Gastrocnemius medialis (tissue), 4 donors: ENCODE measurements around the gene USP6NL. TPM values are rescaled to one million over a fixed set of nuclear protein-coding genes. Genes with fewer than 3 reads are reported as not detected.

Source experiments
- ATAC-seq, 2 donors: fragments of 150-250 bp; one replicate each; pipeline ENCODE4 v1.9.1; 2016
- DNase-seq, 2 donors: peaks; one replicate each; pipeline ENCODE4 v3.0.0-alpha.2; 2019
- H3K27ac ChIP-seq, 4 donors: fragments of 200-600 bp; sonication (generic); 1 replicate in 1 of 4; 2 replicates in 3 of 4; pipeline ENCODE4 v1.5.1; 2016 to 2018; ENCODE audit warnings: mild to moderate bottlenecking in 2 of 4, moderate library complexity in 1 of 4
- H3K27me3 ChIP-seq, 3 donors: fragments of 200-600 bp; sonication (generic) in 2 of 3; 1 replicate in 1 of 3; 2 replicates in 2 of 3; pipeline versions ENCODE4 v1.5.1 to v1.6.0; 2016 to 2019; ENCODE audit warnings: mild to moderate bottlenecking in 1 of 3, moderate library complexity in 1 of 3
- H3K36me3 ChIP-seq, 2 donors: fragments of 200-600 bp; sonication (generic) in 1 of 2; one replicate each; pipeline ENCODE4 v1.5.1; 2017 to 2018
- H3K4me1 ChIP-seq, 2 donors: fragments of 200-600 bp; sonication (generic) in 1 of 2; one replicate each; pipeline ENCODE4 v1.5.1; 2016 to 2017; ENCODE audit warnings: mild to moderate bottlenecking in 2 of 2
- H3K4me3 ChIP-seq, 4 donors: fragments of 200-600 bp; sonication (generic) in 3 of 4; 1 replicate in 1 of 4; 2 replicates in 3 of 4; pipeline ENCODE4 v1.5.1; 2016 to 2019; ENCODE audit warnings: mild to moderate bottlenecking in 2 of 4
- H3K9me3 ChIP-seq, 3 donors: fragments of 200-600 bp; sonication (generic) in 2 of 3; 1 replicate in 1 of 3; 2 replicates in 2 of 3; pipeline ENCODE4 v1.5.1; 2016 to 2019
- POLR2A ChIP-seq, 2 donors: fragments of 450-650 bp; IDR thresholded peaks; one replicate each; pipeline ENCODE4 v1.6.1; 2017; ENCODE audit warnings: antibody characterized with exemption in 2 of 2, mild to moderate bottlenecking in 2 of 2, moderate library complexity in 2 of 2
- in situ Hi-C, 4 donors: fragments of 200-750 bp; cut with MboI; loops; one replicate each; pipeline versions ENCODE4 v1.15.0 to v1.8.0; 2017; ENCODE audit warnings: low sequenced_read_pairs in 4 of 4
- intact Hi-C: fragments of 100-400 bp; cut with DNase I; formaldehyde crosslinking; loops from one replicate; pipeline ENCODE4 v1.15.1; 2023; ENCODE audit warnings: low total_unique reads
- total RNA-seq, 4 donors: library from RNA; depleted of rRNA; stranded (reverse); fragments of >200 nt; gene quantifications; one replicate each; pipeline versions ENCODE4 v1.1.0 to v1.2.3, GENCODE V29; 2016
- TF ChIP-seq, protein P1 (sequence below), 5 experiments: fragments of 450-650 bp in 3 of 5; fragments of 200-600 bp in 2 of 5; sonication (generic) in 2 of 5; IDR thresholded peaks in 4 of 5; conservative IDR thresholded peaks in 1 of 5; 1 replicate in 4 of 5; 2 replicates in 1 of 5; pipeline ENCODE4 v1.5.1; 2016 to 2019; ENCODE audit warnings: antibody characterized with exemption in 5 of 5, mild to moderate bottlenecking in 3 of 5, moderate library complexity in 3 of 5

Gene USP6NL
- total RNA-seq, 4 donors from 2014 or later: 5.6 to 6.2 (median 5.9) TPM

DNA sequence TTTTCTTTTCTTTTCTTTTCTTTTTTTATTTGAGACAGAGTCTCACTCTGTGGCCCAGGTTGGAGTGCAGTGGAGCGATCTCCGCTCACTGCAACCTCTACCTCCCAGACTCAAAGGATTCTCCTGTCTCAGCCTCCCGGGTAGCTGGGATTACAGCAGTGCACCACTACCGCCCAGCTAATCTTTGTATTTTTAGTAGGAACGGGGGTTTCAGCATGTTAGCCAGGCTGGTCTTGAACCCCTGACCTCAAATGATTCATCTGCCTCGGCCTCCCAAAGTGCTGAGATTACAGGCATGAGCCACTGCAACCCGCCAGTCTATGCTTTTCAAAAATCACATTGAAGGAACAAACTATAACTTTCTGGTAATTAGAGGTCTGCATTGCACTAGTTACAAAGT lies 2.4 kb downstream of the USP6NL start:
- DNase-seq (no peak), ATAC-seq (no peak)
- Histone ChIP-seq H3K9me3 (no peaks in the 10 kb centered on the region), H3K4me1 (peaks cover 9 to 11% of the 10 kb centered on the region in 2 donors), H3K27me3 (no peaks in the 10 kb centered on the region), H3K4me3 (no peak overlapping the region), H3K36me3 (no peaks in the 10 kb centered on the region), H3K27ac (no peak overlapping the region)
- TF ChIP-seq, protein P1, sequence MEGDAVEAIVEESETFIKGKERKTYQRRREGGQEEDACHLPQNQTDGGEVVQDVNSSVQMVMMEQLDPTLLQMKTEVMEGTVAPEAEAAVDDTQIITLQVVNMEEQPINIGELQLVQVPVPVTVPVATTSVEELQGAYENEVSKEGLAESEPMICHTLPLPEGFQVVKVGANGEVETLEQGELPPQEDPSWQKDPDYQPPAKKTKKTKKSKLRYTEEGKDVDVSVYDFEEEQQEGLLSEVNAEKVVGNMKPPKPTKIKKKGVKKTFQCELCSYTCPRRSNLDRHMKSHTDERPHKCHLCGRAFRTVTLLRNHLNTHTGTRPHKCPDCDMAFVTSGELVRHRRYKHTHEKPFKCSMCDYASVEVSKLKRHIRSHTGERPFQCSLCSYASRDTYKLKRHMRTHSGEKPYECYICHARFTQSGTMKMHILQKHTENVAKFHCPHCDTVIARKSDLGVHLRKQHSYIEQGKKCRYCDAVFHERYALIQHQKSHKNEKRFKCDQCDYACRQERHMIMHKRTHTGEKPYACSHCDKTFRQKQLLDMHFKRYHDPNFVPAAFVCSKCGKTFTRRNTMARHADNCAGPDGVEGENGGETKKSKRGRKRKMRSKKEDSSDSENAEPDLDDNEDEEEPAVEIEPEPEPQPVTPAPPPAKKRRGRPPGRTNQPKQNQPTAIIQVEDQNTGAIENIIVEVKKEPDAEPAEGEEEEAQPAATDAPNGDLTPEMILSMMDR (IDR thresholded peaks at IDR 0.05 in 4 of 5, conservative IDR thresholded peaks at IDR 0.05 in 1 of 5): no peak
- TF ChIP-seq POLR2A (IDR thresholded peaks at IDR 0.05): no peak
- intact Hi-C loops: no loop called here
- in situ Hi-C loops: loop anchor here in 1 of 4 donors (10.0 kb wide), 1 partner anchor 84 kb away; no protein-coding TSS in a partner anchor

DNA sequence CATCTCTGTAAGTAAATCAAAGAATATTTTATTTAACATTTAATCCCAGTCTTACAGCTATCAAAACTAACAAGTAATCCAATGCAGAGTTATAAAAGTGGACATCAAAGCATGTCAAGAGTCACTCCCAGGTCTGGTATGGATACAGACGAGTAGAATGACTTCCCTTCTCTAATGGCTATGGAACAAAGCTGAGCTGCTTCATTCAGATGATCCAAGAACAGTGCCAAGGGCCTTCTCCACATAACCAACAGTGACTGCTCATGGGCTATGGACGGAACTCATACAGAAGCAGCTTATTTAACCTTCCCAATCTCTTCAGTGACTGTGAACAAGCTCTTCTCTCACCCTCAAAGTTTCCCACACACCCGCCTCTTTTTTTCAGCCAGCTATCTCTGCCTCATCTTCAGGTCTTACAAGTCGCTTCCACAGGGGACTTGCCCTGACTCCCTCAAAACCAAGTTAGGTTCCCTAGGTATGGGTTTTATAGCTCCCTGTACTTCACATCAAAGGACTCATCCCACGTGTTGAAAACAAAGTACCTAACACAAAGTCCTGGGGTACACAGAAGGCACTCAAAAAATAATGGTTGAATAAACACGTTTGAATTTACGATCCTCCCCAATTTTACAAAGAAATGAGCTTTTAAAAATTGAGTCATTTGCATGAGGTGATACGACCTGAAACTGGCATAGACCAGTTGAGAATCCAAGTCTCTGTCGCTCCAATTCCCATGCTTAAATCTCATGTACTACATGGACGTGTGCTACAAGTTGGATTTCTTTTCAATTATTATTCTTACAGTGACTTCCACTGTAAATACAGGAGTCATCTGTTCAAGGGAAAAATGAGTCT lies 3.1 kb downstream of the USP6NL start:
- no peak for ATAC-seq
- no peaks in the 10 kb centered on the region for H3K27me3 ChIP-seq
- no peak overlapping the region for H3K27ac ChIP-seq
- peaks cover 9 to 11% of the 10 kb centered on the region in 2 donors for H3K4me1 ChIP-seq
- H3K4me3 ChIP-seq: no peak overlapping the region
- intact Hi-C loops (no loop called here), in situ Hi-C loops (loop anchor here in 1 of 4 donors (10.0 kb wide), 1 partner anchor 84 kb away; no protein-coding TSS in a partner anchor)
- H3K9me3 ChIP-seq: no peaks in the 10 kb centered on the region
- no peaks in the 10 kb centered on the region for H3K36me3 ChIP-seq
- no peak for DNase-seq
- TF ChIP-seq POLR2A (IDR thresholded peaks at IDR 0.05): no peak
- TF ChIP-seq, protein P1 (IDR thresholded peaks at IDR 0.05 in 4 of 5, conservative IDR thresholded peaks at IDR 0.05 in 1 of 5): no peak

DNA sequence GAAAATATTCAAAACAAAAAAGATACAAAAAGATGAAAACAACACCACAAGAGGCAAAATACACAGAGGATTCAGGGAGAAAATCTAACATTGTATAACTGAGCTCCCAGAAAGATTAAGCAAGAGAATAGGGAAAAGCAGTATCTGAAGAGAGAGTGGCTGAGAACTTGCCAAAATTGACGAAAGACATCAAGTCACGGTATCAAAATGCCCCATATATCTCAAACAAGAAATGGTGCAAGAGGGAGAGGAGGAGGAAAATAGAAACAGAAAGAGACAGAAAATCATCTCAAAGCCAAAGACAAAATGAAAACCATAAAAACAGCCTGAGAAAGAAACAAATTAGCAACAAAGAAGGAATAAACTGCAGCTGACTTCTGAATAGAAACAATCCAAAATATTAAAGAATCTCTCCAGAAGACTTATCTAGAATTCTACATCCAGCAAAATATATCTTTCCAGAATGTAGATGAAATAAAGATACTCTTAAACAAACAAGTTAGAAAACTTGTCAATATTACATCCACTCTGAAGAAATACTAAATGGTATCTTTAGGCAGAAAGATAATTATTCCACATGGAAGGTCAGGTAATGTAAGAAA lies 5.5 kb downstream of the USP6NL start:
- ATAC-seq (no peak), DNase-seq (no peak)
- H3K27me3 ChIP-seq: no peaks in the 10 kb centered on the region
- no peak for TF ChIP-seq POLR2A (IDR thresholded peaks at IDR 0.05)
- TF ChIP-seq, protein P1 (IDR thresholded peaks at IDR 0.05 in 4 of 5, conservative IDR thresholded peaks at IDR 0.05 in 1 of 5): no peak
- in situ Hi-C loops (loop anchor here in 1 of 4 donors (10.0 kb wide), 1 partner anchor 81 kb away; no protein-coding TSS in a partner anchor), intact Hi-C loops (no loop called here)
- no peak overlapping the region for H3K4me3 ChIP-seq
- no peak overlapping the region for H3K27ac ChIP-seq
- no peaks in the 10 kb centered on the region for H3K9me3 ChIP-seq
- peaks cover 6 to 11% of the 10 kb centered on the region in 2 donors for H3K4me1 ChIP-seq
- H3K36me3 ChIP-seq: no peaks in the 10 kb centered on the region

DNA sequence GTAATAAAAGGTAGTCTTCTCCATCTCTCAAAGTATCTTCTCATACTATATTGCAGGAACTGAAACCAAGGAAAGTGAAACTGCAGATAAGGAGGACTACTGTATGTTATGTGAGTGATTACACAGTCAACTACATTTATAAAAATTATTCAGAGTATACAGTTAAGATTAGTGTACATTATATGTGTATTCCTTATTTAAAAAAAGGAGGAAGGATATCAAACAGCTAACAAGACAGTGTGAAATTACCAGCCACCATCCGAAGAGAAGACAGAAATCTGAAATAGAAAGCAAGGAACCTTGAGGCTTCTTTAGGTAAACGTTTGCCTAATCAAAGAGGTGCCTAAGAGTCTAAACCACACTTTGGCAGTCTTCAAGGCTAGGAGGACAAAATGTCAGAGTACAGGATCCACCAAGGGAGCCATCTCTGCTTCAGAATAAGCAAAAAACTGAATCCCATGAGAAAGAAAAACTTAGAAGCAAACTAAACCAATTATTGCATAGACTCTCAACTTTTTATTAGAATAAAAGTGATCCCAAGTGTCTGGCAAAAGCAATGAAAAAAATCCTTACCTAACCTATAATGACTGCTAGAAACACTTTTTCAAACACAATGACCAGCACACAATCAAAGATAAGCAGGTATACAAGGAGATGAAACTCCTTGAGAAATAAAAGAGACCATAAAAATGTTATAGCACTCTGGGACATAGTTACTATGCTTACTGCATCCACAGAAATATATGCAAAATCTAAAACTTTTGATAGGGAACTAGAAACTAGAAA lies 6.4 kb downstream of the USP6NL start:
- Histone ChIP-seq H3K4me1 (peaks cover under 1 to 3% of the 10 kb centered on the region in 2 donors), H3K9me3 (no peaks in the 10 kb centered on the region), H3K36me3 (no peaks in the 10 kb centered on the region), H3K27me3 (no peaks in the 10 kb centered on the region), H3K4me3 (no peak overlapping the region), H3K27ac (no peak overlapping the region)
- ATAC-seq (no peak), DNase-seq (no peak)
- no peak for TF ChIP-seq POLR2A (IDR thresholded peaks at IDR 0.05)
- TF ChIP-seq, protein P1 (IDR thresholded peaks at IDR 0.05 in 4 of 5, conservative IDR thresholded peaks at IDR 0.05 in 1 of 5): no peak
- in situ Hi-C loops (loop anchor here in 1 of 4 donors (10.0 kb wide), 1 partner anchor 80 kb away; no protein-coding TSS in a partner anchor), intact Hi-C loops (no loop called here)
